Smooth muscle cell (in vitro differentiated cells): Measurements from ENCODE around the gene ATXN7L1. TPM values are rescaled to one million over a fixed set of nuclear protein-coding genes. Genes with fewer than 3 reads are reported as not detected.

Source experiments
- DNase-seq: peaks from one replicate; lab custom pipeline; 2025; ENCODE audit not compliant: unreplicated experiment; lab: John Stamatoyannopoulos, UW
- H2AFZ ChIP-seq: fragments of 200-600 bp; sonication (generic); 2 replicates; pipeline ENCODE4 v1.6.0; 2016; ENCODE audit warnings: antibody characterized with exemption, low read depth, mild to moderate bottlenecking
- H3F3A ChIP-seq: fragments of 200-600 bp; sonication (generic); 2 replicates; pipeline ENCODE4 v1.6.0; 2017; ENCODE audit warnings: antibody characterized with exemption, low read depth
- H3K27ac ChIP-seq: fragments of 200-600 bp; sonication (generic); 2 replicates; pipeline ENCODE4 v1.5.1; 2016; ENCODE audit warnings: low read depth, mild to moderate bottlenecking
- H3K27me3 ChIP-seq: fragments of 200-600 bp; sonication (generic); 2 replicates; pipeline ENCODE4 v1.6.1; 2016; ENCODE audit warnings: low read depth, mild to moderate bottlenecking
- H3K36me3 ChIP-seq: fragments of 200-600 bp; sonication (generic); 2 replicates; pipeline ENCODE4 v1.5.1; 2016; ENCODE audit warnings: low read depth
- H3K4me1 ChIP-seq: fragments of 200-600 bp; sonication (generic); 2 replicates; pipeline ENCODE4 v1.5.1; 2016; ENCODE audit warnings: low read depth
- H3K4me2 ChIP-seq: fragments of 200-600 bp; sonication (generic); 2 replicates; pipeline ENCODE4 v1.6.0; 2016; ENCODE audit warnings: mild to moderate bottlenecking
- H3K4me3 ChIP-seq: fragments of 200-600 bp; sonication (generic); 2 replicates; pipeline ENCODE4 v1.5.1; 2016; ENCODE audit warnings: mild to moderate bottlenecking
- H3K79me2 ChIP-seq: fragments of 200-600 bp; sonication (generic); 2 replicates; pipeline ENCODE4 v1.6.0; 2016; ENCODE audit warnings: low read depth, mild to moderate bottlenecking
- H3K9ac ChIP-seq: fragments of 200-600 bp; sonication (generic); 2 replicates; pipeline ENCODE4 v1.6.0; 2016; ENCODE audit warnings: low read depth
- H3K9me3 ChIP-seq: fragments of 200-600 bp; sonication (generic); replicated peaks from 2 replicates; pipeline ENCODE4 v1.5.1; 2016; ENCODE audit warnings: low read depth
- H4K20me1 ChIP-seq: fragments of 200-600 bp; sonication (generic); 2 replicates; pipeline ENCODE4 v1.6.0; 2016; ENCODE audit warnings: low read depth
- CTCF ChIP-seq: fragments of 200-600 bp; sonication (generic); IDR thresholded peaks from 2 replicates; pipeline ENCODE4 v1.5.1; 2017; ENCODE audit warnings: borderline replicate concordance, mild to moderate bottlenecking, antibody characterized with exemption; ENCODE audit not compliant: insufficient read depth, poor library complexity, severe bottlenecking
- WGBS: methylation state at CpG from one replicate; pipeline ENCODE4 v1.1.7; 2016; ENCODE audit warnings: low lambda C conversion rate; 5-methylcytosine and 5-hydroxymethylcytosine counted together
- polyA plus RNA-seq: library from polyadenylated mRNA; unstranded; fragments of >200 nt; fragmentation: Nextera tagmentation; extraction: Ambion mirVana; gene quantifications from 2 replicates; pipeline ENCODE4 v1.2.1, GENCODE V29; 2016
- total RNA-seq: library from RNA; depleted of rRNA; stranded (reverse); fragments of >200 nt; gene quantifications from 2 replicates; pipeline ENCODE4 v1.2.3, GENCODE V29; 2014

ATXN7L1 gene
- total and polyA plus RNA-seq, 2 experiments from 2014 or later = 3.3 to 4.4 TPM

DNA sequence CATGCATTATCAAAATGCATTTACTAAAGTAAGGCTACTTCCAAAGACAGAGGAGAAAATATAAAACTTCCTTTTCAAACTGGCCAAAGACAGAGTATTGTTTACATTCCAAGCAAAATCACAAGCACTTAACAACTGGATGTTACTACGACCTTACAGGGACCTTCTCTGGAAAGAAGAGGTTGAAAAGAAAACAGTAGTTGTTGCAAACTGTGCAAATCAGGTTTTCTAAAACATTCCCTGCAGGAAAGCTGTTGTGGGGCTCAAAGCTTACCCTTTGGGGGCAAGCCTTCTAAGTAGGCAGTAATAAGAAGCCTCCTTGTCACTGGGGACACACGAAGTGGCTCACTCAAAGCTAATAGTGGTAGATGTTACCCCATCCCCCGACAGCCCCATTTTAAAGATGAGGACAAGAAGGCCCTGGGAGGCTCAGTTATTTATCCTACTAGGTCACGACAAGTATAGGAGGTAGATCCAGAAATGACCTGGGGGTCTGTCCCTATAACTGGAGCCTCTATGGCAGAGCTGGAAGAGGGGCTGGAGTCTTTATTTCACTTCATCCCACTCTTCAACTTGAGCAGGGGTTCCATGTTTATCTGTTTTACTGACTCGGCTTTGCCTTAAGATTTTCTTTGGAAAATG, 46.6 kb downstream of the ATXN7L1 start:
- Histone ChIP-seq H3K4me3 (no peak overlapping the region), H3K9me3 (no peaks in the 10 kb centered on the region), H3K4me2 (peak overlapping the region; percentile 58), H3K79me2 (no peaks in the 10 kb centered on the region), H3K9ac (peak overlapping the region; percentile 25), H3K4me1 (peaks cover 16% of the 10 kb centered on the region), H3K27ac (peak overlapping the region; percentile 69), H3K36me3 (no peaks in the 10 kb centered on the region), H2AFZ (no peak overlapping the region), H3F3A (peaks cover 18% of the 10 kb centered on the region), H3K27me3 (no peaks in the 10 kb centered on the region), H4K20me1 (no peaks in the 10 kb centered on the region)
- no peak for DNase-seq
- TF ChIP-seq CTCF = no peak
- 47% methylated on average over 5 of the region's 5 CpGs for whole genome bisulfite sequencing

GRCh38 chr7:105828141-105828540, 48.3 kb downstream of the ATXN7L1 start:
- DNase-seq = no peak
- H3K4me3 ChIP-seq = no peak overlapping the region
- no peak for TF ChIP-seq CTCF
- H3K27ac ChIP-seq = no peak overlapping the region
- peaks cover 16% of the 10 kb centered on the region for H3K4me1 ChIP-seq
- no peak overlapping the region for H3K4me2 ChIP-seq
- H3K27me3 ChIP-seq = no peaks in the 10 kb centered on the region
- H2AFZ ChIP-seq = no peak overlapping the region
- H3F3A ChIP-seq = peaks cover 18% of the 10 kb centered on the region
- H4K20me1 ChIP-seq = no peaks in the 10 kb centered on the region
- no peaks in the 10 kb centered on the region for H3K79me2 ChIP-seq
- H3K9me3 ChIP-seq = no peaks in the 10 kb centered on the region
- 100% methylated on average over 2 of the region's 2 CpGs for WGBS
- H3K9ac ChIP-seq = no peak overlapping the region
- no peaks in the 10 kb centered on the region for H3K36me3 ChIP-seq

GRCh38 chr7:105827151-105827875, 49.1 kb downstream of the ATXN7L1 start:
- no peak for TF ChIP-seq CTCF
- Histone ChIP-seq H3K79me2 (no peaks in the 10 kb centered on the region), H3K27me3 (no peaks in the 10 kb centered on the region), H3K4me1 (peaks cover 16% of the 10 kb centered on the region), H3K9me3 (no peaks in the 10 kb centered on the region), H3K36me3 (no peaks in the 10 kb centered on the region), H4K20me1 (no peaks in the 10 kb centered on the region), H2AFZ (no peak overlapping the region), H3K27ac (no peak overlapping the region), H3K4me2 (no peak overlapping the region), H3F3A (peaks cover 18% of the 10 kb centered on the region), H3K4me3 (no peak overlapping the region), H3K9ac (no peak overlapping the region)
- DNase-seq = no peak
- 59% methylated on average over 7 of the region's 7 CpGs for WGBS
